ENCODE measurements around the gene CCAR1.

DNA sequence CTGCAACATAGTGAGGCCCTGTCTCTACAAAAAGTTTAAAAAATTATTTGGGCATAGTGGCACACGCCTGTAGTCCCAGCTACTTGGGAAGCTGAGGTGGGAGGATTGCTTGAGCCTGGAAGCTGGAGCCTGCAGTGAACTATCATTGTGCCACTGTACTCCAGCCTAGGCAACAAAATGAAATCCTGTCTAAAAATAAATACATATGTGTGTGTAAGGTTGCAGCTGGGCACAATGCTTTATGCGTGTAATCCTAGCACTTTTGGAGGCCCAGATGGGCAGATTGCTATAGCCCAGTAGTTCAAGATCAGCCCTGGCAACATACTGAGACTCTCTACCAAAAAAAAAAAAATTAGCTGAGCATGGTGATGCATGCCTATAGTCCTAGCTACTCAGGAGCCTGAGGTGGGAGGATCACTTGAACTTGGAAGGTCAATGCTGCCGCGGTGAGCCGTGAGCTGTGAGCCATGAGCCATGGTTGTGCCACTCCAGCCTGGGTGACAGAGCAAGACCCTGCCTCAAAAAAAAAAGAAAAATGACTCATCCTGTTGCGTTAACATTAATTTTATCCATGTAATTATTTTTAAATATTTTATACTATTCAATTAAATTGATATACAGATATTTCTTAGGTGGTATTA lies 38.3 kb downstream of the CCAR1 start:
- TF ChIP-seq, protein P1, sequence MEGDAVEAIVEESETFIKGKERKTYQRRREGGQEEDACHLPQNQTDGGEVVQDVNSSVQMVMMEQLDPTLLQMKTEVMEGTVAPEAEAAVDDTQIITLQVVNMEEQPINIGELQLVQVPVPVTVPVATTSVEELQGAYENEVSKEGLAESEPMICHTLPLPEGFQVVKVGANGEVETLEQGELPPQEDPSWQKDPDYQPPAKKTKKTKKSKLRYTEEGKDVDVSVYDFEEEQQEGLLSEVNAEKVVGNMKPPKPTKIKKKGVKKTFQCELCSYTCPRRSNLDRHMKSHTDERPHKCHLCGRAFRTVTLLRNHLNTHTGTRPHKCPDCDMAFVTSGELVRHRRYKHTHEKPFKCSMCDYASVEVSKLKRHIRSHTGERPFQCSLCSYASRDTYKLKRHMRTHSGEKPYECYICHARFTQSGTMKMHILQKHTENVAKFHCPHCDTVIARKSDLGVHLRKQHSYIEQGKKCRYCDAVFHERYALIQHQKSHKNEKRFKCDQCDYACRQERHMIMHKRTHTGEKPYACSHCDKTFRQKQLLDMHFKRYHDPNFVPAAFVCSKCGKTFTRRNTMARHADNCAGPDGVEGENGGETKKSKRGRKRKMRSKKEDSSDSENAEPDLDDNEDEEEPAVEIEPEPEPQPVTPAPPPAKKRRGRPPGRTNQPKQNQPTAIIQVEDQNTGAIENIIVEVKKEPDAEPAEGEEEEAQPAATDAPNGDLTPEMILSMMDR (IDR thresholded peaks at IDR 0.05), result no peak
- no peak for TF ChIP-seq POLR2A (IDR thresholded peaks at IDR 0.05)
